ENCODE measurements around the gene SPATS2L. TPM values are rescaled to one million over a fixed set of nuclear protein-coding genes. Genes with fewer than 3 reads are reported as not detected.

The SPATS2L gene
- total and polyA plus RNA-seq, 2 experiments from 2014 or later, result 159 to 202 TPM

DNA sequence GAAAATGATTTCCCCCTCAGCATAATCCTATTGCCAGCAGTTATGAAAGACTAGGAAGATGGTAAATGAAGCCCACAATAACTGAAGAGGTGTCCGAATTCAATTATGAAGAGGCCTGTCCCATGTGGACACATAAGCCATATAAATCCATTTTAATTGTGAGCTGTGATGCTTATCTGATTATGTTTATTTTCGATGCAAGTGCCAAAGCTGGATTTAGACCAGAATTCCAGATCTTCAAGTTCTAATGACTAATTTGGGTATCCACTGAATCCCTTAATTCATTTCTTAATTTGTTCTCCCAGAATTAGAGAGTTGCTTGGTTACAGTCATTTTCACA is 24.5 kb downstream of the SPATS2L start:
- WGBS (ENCODE audit: low lambda C conversion rate, missing lambda C conversion rate), result 88% methylated on average over 2 of the region's 2 CpGs
- H3K4me3 ChIP-seq, result no peak overlapping the region

DNA sequence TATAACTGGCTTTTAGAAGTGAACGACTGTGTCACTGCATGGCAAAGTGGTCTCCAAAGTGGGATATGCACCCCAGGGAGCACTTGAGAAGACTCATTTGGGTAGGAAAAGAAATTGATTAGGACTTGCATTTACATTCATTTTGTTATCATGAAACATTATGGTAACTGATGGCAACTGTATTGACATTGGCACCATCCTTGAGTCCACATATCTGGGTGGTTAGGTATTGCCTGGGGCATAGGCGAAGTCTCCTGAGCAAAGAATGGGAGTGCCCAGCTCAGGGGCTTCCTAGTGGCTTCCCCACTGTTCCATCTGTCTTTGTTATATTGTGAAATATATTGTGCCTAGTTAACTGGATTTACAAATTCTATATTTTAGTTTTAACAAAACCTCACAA is 29.2 kb downstream of the SPATS2L start:
- TF ChIP-seq, protein P1, sequence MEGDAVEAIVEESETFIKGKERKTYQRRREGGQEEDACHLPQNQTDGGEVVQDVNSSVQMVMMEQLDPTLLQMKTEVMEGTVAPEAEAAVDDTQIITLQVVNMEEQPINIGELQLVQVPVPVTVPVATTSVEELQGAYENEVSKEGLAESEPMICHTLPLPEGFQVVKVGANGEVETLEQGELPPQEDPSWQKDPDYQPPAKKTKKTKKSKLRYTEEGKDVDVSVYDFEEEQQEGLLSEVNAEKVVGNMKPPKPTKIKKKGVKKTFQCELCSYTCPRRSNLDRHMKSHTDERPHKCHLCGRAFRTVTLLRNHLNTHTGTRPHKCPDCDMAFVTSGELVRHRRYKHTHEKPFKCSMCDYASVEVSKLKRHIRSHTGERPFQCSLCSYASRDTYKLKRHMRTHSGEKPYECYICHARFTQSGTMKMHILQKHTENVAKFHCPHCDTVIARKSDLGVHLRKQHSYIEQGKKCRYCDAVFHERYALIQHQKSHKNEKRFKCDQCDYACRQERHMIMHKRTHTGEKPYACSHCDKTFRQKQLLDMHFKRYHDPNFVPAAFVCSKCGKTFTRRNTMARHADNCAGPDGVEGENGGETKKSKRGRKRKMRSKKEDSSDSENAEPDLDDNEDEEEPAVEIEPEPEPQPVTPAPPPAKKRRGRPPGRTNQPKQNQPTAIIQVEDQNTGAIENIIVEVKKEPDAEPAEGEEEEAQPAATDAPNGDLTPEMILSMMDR (IDR thresholded peaks at IDR 0.05; ENCODE audit: poor library complexity), result no peak
- TF ChIP-seq EZH2 (IDR thresholded peaks at IDR 0.05; ENCODE audit: borderline replicate concordance), result no peak
- TF ChIP-seq EZH2phosphoT487 (IDR thresholded peaks at IDR 0.05; ENCODE audit: low read depth, severe bottlenecking, unreplicated experiment), result no peak
- 97% methylated on average over 2 of the region's 2 CpGs for WGBS (ENCODE audit: low lambda C conversion rate, missing lambda C conversion rate)
- Histone ChIP-seq H3K4me3 (no peak overlapping the region), H3K9me3 (ENCODE audit: low read depth) (no peaks in the 10 kb centered on the region), H3K9me2 (replicated peaks; ENCODE audit: insufficient read depth) (no peaks in the 10 kb centered on the region), H3K36me3 (replicated peaks; ENCODE audit: insufficient read depth, low read depth) (no peaks in the 10 kb centered on the region), H3K27me3 (no peaks in the 10 kb centered on the region), H4K20me1 (ENCODE audit: insufficient read depth, poor library complexity, severe bottlenecking) (peaks cover 31% of the 10 kb centered on the region), H3K4me2 (no peak overlapping the region), H3K79me2 (peaks cover 90% of the 10 kb centered on the region), H3K27ac (no peak overlapping the region), H3K4me1 (ENCODE audit: insufficient read depth) (peaks cover 32% of the 10 kb centered on the region), H2AFZ (no peak overlapping the region)
- no peak for DNase-seq (ENCODE audit: low spot score)

More for the DNA sequence above, 24.5 kb downstream of the SPATS2L start:
- H3K79me2 ChIP-seq, result peaks cover 90% of the 10 kb centered on the region
- no peaks in the 10 kb centered on the region for H3K9me2 ChIP-seq (replicated peaks; ENCODE audit: insufficient read depth)
- no peaks in the 10 kb centered on the region for H3K36me3 ChIP-seq (replicated peaks; ENCODE audit: insufficient read depth, low read depth)
- H3K4me1 ChIP-seq (ENCODE audit: insufficient read depth), result no peaks in the 10 kb centered on the region
- TF ChIP-seq EZH2phosphoT487 (IDR thresholded peaks at IDR 0.05; ENCODE audit: low read depth, severe bottlenecking, unreplicated experiment), result no peak
- TF ChIP-seq, protein P1 (IDR thresholded peaks at IDR 0.05; ENCODE audit: poor library complexity), result no peak
- TF ChIP-seq EZH2 (IDR thresholded peaks at IDR 0.05; ENCODE audit: borderline replicate concordance), result no peak
- no peak for DNase-seq (ENCODE audit: low spot score)
- H3K9me3 ChIP-seq (ENCODE audit: low read depth), result no peaks in the 10 kb centered on the region
- no peak overlapping the region for H3K4me2 ChIP-seq
- no peak overlapping the region for H3K27ac ChIP-seq
- no peak overlapping the region for H2AFZ ChIP-seq
- H3K27me3 ChIP-seq, result no peaks in the 10 kb centered on the region
- H4K20me1 ChIP-seq (ENCODE audit: insufficient read depth, poor library complexity, severe bottlenecking), result peaks cover 41% of the 10 kb centered on the region

DNA sequence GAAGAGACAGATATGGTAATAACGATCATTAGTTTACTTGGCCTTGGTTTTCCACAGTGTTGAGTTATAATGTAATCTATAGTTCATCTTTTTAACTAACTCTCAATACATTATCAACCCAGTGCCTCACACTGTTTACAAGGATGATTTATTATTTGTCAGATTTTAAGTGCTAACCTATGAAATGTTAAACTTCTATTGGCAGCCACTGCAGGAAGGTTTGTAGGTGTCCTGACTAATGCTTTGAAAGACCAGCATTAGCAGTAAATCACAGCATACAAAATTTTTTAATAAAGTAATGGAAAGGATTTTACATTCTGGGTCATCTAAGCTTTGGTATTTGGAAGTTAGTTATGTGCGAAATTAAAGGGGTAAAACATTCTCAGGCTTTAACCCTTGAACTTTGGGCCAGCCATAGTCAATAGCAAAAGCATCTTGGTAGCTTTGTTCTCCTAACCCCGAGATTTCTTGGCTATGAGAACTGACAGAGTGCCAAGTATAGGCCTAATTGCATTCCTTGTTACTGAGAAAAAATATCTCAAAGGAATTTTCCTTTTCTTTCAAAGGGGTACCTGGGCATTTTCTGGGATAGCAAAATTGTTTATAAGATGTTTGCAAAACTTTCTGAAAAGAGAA is 30.6 kb downstream of the SPATS2L start:
- WGBS (ENCODE audit: low lambda C conversion rate, missing lambda C conversion rate), result 66% methylated on average over 3 of the region's 3 CpGs
- peaks cover 32% of the 10 kb centered on the region for H4K20me1 ChIP-seq (ENCODE audit: insufficient read depth, poor library complexity, severe bottlenecking)

More for the DNA sequence above, 30.6 kb downstream of the SPATS2L start:
- DNase-seq (ENCODE audit: low spot score), result no peak
- Histone ChIP-seq H3K9me2 (replicated peaks; ENCODE audit: insufficient read depth) (no peaks in the 10 kb centered on the region), H3K27me3 (no peaks in the 10 kb centered on the region), H3K4me2 (no peak overlapping the region), H3K4me1 (ENCODE audit: insufficient read depth) (peaks cover 36% of the 10 kb centered on the region), H3K36me3 (replicated peaks; ENCODE audit: insufficient read depth, low read depth) (no peaks in the 10 kb centered on the region), H3K79me2 (peaks cover 90% of the 10 kb centered on the region), H3K9me3 (ENCODE audit: low read depth) (no peaks in the 10 kb centered on the region), H3K27ac (no peak overlapping the region), H3K4me3 (no peak overlapping the region), H2AFZ (no peak overlapping the region)
- TF ChIP-seq, protein P1 (IDR thresholded peaks at IDR 0.05; ENCODE audit: poor library complexity), result no peak
- no peak for TF ChIP-seq EZH2 (IDR thresholded peaks at IDR 0.05; ENCODE audit: borderline replicate concordance)
